Fibroblast of mammary gland (primary cell): ENCODE measurements around the gene GGN.
"Not testable (repeated sequence)": the region's sequence is repeated elsewhere in the genome, so short reads cannot be mapped to it uniquely, and the experiment has no call there.

Experiments used
- DNase-seq: peaks from one replicate; pipeline ENCODE4 v3.0.0-alpha.2; 2010; ENCODE audit warnings: low read depth
- H3K4me3 ChIP-seq: 2 replicates; pipeline ENCODE4 v1.5.1; 2011; ENCODE audit warnings: low read depth, mild to moderate bottlenecking, low read length, moderate library complexity; ENCODE audit not compliant: control insufficient read depth
- CTCF ChIP-seq: conservative IDR thresholded peaks from 2 replicates; pipeline ENCODE4 v1.5.1; 2011; ENCODE audit warnings: low read depth, low read length, inconsistent platforms; ENCODE audit not compliant: control insufficient read depth, insufficient read depth

The GGN gene

DNA sequence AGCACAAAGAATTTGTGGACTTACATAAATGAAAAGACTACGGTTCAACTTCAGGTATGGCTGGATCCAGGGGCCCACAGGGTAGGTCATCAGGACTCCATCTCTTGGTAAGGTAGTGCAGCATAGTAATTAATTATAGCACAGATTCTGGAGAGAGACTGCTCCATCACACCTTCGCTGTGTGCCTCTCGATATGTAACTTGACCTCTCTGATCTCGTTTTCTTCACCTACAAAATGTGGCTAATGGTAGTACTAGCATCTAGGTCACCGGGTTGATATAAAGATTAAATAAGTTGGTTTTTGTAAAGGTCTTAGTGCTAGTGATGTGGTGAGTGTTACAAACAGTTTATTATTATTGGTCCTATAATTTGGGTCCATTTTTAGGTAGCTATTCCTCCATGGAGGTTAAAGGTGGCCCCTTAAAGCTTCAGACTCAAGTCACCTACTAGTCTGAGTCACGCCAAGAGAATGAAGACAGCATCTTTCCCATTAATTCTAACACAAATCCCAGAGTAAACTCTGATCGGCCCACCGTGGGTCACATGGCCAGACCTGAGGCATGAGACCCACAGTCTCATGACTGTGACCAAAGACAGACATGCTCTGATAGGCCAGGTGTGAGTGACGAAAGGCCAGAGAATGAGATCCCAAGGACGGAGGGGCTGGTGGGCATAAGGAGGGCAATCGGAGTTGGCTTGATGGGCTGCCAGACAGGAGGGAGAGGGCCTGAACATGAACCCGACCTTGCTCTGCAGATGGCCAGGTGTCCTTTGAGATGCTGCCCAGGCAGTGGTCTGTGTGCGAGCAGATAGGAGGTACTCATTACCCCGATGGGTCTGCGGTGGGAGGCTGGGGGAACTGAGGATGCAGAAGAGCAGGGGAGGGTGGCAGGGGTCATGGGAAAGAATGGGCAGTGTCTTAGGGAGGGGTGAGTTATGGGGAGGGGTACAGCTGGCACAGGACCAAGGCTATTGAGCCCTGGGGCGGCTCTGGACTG, 31.8 kb downstream of the GGN start:
- no peak for TF ChIP-seq CTCF
- DNase-seq = no peak
- no peak overlapping the region for H3K4me3 ChIP-seq

DNA sequence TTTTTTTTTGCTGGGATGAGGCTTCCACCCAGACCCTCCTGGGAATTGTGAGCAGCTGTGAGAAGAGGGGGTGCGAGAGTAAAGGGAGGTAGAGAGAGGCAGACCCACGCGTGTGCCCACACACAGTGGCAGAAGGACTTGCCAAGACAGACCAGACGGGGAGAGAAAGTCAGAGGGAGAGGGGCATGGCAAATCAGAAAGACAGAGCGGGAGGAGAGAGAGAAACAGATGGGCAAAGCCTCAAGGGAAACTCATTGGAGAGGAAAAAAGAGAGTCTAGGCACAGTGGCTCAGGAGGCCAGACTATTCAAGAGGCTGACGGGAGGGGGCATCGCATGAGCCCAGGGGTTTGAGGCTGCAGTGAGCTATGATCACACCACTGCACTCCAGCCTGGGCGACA, 35.2 kb downstream of the GGN start:
- no peak for DNase-seq
- H3K4me3 ChIP-seq = no peak overlapping the region
- TF ChIP-seq CTCF = no peak

GRCh38 chr19:38351865-38352395, 35.9 kb downstream of the GGN start:
- no peak overlapping the region for H3K4me3 ChIP-seq
- DNase-seq = no peak
- no peak for TF ChIP-seq CTCF

DNA sequence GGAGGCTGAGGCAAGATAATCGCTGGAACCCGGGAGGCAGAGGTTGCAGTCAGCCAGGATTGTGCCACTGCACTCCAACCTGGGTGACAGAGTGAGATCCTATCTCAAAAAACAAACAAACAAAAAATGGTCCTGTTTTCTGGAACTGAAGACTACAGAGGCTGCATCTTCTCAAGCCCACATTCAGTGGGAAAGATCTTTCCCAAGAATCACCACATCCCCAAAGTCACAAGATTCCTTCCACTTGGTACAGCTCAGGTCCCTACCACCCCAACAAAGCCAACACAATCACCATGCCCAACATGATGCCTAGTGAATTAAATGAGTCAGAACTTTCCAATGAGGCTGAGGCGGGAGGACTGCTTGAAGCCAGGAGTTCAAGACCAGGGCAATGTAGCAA, 37.0 kb downstream of the GGN start:
- no peak overlapping the region for H3K4me3 ChIP-seq
- DNase-seq = no peak
- no peak for TF ChIP-seq CTCF

- no peak overlapping the region for H3K4me3 ChIP-seq
- no peak for DNase-seq
- no peak for TF ChIP-seq CTCF
These were observed 41.0 kb downstream of the GGN start for GRCh38 chr19:38346837-38347236.

DNA sequence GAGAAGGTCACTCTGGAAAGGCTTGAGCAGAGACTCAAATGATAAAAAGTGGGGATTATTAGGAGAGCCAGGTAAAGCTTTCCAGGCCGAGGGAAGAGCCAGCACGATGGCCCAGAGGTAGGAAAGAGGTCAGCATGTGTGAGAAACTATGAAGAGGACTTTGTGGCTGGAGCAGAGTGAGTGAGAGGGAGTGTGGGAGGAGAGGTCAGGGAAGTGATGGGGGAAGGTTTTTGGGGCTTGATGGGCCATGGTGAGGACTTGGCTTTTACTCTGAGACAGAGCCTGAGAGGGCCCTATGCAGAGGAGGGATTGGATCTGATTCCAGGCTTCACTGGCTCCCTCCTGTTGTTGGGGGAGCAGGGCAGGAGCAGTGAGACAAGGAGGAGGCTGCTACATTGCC, 46.9 kb downstream of the GGN start:
- H3K4me3 ChIP-seq = no peak overlapping the region
- no peak for TF ChIP-seq CTCF
- no peak for DNase-seq

DNA sequence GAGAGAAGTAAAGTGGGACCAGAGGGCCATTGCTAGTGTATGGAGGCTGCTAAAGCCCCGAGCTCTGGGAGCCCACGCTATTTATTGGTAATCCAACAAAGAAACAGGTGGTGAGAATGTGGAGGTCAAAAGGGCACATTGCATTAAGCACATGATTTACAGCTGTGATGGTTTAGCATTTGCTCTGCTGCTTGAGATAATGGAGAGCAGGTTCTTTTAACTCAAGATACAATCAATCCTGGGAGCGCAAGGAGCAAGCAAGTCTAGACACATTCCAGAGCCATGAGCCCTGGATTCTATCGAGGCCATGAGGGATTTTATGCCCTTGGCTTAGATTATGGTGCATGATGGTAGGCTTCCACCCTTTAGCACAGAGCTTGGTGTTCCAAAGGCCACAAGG, 48.8 kb downstream of the GGN start:
- DNase-seq, H3K4me3 ChIP-seq: not testable (repeated sequence)
